Measurements from ENCODE around the gene SLC45A3. TPM values are rescaled to one million over a fixed set of nuclear protein-coding genes. Genes with fewer than 3 reads are reported as not detected.

The SLC45A3 gene
- polyA plus RNA-seq, 1 donor (not counting 4 experiments of a cell fraction or from before 2014, with no cell fraction given), result 2.5 TPM

DNA sequence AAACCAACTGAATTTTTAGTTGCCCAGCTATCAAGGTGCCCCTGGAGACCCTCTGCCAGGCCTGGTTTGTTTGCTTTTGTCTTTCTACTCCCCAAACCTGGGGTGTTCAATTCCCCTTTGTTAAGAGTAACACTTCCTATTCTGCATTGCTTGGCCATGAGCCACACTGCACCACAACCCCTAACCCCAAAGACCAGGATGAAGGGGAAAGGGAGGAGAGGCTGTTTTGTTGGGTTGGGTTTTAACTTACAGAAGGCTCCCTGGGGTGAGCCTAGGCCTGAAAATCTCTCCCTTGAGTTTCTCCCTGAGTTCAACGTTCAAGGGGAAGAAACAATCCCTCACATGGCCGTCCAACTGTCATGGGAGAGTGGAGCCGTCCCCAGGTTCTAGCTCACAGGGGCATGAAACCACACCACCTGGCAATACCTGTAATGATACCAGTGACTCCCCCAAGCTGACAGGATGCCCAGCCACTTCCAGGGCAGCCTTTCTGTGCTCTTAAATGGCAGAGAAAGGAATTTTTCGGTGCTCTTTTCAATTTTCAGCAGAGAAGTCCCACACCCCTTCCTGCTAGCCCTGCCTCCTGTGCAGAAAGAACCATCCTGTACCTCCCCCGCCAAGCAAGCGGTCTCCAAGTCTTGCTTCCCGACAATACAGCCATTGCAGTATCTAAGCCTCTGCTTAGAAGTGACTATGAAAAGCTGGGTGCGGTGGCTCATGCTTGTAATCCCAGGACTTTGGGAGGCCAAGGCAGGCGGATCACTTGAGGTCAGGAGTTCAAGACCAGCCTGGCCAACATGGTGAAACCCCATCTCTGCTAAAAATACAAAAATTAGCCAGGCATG, 14.9 kb downstream of the SLC45A3 start:
- Histone ChIP-seq H3K27ac (ENCODE audit: control insufficient read depth, insufficient read depth, low read length) (no peak overlapping the region), H3K9me3 (ENCODE audit: control insufficient read depth, low read depth, low read length) (no peaks in the 10 kb centered on the region), H2AFZ (ENCODE audit: control insufficient read depth, low read length) (no peak overlapping the region), H3K4me2 (ENCODE audit: control insufficient read depth, extremely low read depth, insufficient read depth, low read depth, low read length) (peak overlapping the region; percentile 80), H3K4me3 (ENCODE audit: control insufficient read depth in 2 of 3, extremely low read depth in 1 of 3, insufficient read depth in 2 of 3, low read depth in 1 of 3, low read length in 3 of 3) (no peak overlapping the region), H3K36me3 (ENCODE audit: control insufficient read depth in 2 of 2, extremely low read depth in 1 of 2, insufficient read depth in 2 of 2, low read length in 2 of 2) (no peaks in the 10 kb centered on the region), H3K79me2 (ENCODE audit: control insufficient read depth, insufficient read depth, low read length) (no peaks in the 10 kb centered on the region), H4K20me1 (ENCODE audit: control insufficient read depth, extremely low read depth, insufficient read depth, low read length) (no peaks in the 10 kb centered on the region), H3K9ac (ENCODE audit: control insufficient read depth, extremely low read depth, insufficient read depth, low read length) (no peak overlapping the region), H3K27me3 (ENCODE audit: control insufficient read depth, extremely low read depth, insufficient read depth, low read length) (no peaks in the 10 kb centered on the region), H3K4me1 (ENCODE audit: control insufficient read depth, extremely low read depth, insufficient read depth, low read length) (peaks cover 36% of the 10 kb centered on the region), H3K9me1 (ENCODE audit: control insufficient read depth, extremely low read depth, insufficient read depth, low read length) (peaks cover 4% of the 10 kb centered on the region)
- dilution Hi-C loops (cut with MboI; ENCODE audit: extremely low pct_ligation_motif_present, low sequenced_read_pairs), result no loop called here
- no peak for DNase-seq (ENCODE audit: low read depth, low spot score)
- FAIRE-seq, result no peak
- TF ChIP-seq EZH2 (IDR thresholded peaks at IDR 0.05; ENCODE audit: low read length) (no peak), CTCF (optimal IDR thresholded peaks at IDR 0.05 in 1 of 3, IDR thresholded peaks at IDR 0.05 in 1 of 3, conservative IDR thresholded peaks at IDR 0.05 in 1 of 3; ENCODE audit: extremely low read depth in 1 of 3, insufficient read depth in 2 of 3, low read length in 3 of 3) (no peak)

GRCh38 chr1:205664399-205665017, 15.8 kb downstream of the SLC45A3 start:
- no peaks in the 10 kb centered on the region for H4K20me1 ChIP-seq (ENCODE audit: control insufficient read depth, extremely low read depth, insufficient read depth, low read length)
- DNase-seq (ENCODE audit: low read depth, low spot score) (no peak), FAIRE-seq (peak; percentile 94)
- H3K27ac ChIP-seq (ENCODE audit: control insufficient read depth, insufficient read depth, low read length), result no peak overlapping the region
- dilution Hi-C loops (cut with MboI; ENCODE audit: extremely low pct_ligation_motif_present, low sequenced_read_pairs), result no loop called here
- H3K79me2 ChIP-seq (ENCODE audit: control insufficient read depth, insufficient read depth, low read length), result no peaks in the 10 kb centered on the region
- peaks cover 4% of the 10 kb centered on the region for H3K9me1 ChIP-seq (ENCODE audit: control insufficient read depth, extremely low read depth, insufficient read depth, low read length)
- H3K4me1 ChIP-seq (ENCODE audit: control insufficient read depth, extremely low read depth, insufficient read depth, low read length), result peaks cover 36% of the 10 kb centered on the region
- H3K9ac ChIP-seq (ENCODE audit: control insufficient read depth, extremely low read depth, insufficient read depth, low read length), result no peak overlapping the region
- peak overlapping the region; percentile 80 for H3K4me2 ChIP-seq (ENCODE audit: control insufficient read depth, extremely low read depth, insufficient read depth, low read depth, low read length)
- H3K9me3 ChIP-seq (ENCODE audit: control insufficient read depth, low read depth, low read length), result no peaks in the 10 kb centered on the region
- H3K27me3 ChIP-seq (ENCODE audit: control insufficient read depth, extremely low read depth, insufficient read depth, low read length), result no peaks in the 10 kb centered on the region
- TF ChIP-seq CTCF (optimal IDR thresholded peaks at IDR 0.05 in 1 of 3, IDR thresholded peaks at IDR 0.05 in 1 of 3, conservative IDR thresholded peaks at IDR 0.05 in 1 of 3; ENCODE audit: extremely low read depth in 1 of 3, insufficient read depth in 2 of 3, low read length in 3 of 3) (no peak), EZH2 (IDR thresholded peaks at IDR 0.05; ENCODE audit: low read length) (no peak)
- H2AFZ ChIP-seq (ENCODE audit: control insufficient read depth, low read length), result peak overlapping the region; percentile 39
- peak overlapping the region in 2 of 3 experiments; percentile 30 to 41 for H3K4me3 ChIP-seq (ENCODE audit: control insufficient read depth in 2 of 3, extremely low read depth in 1 of 3, insufficient read depth in 2 of 3, low read depth in 1 of 3, low read length in 3 of 3)
- no peaks in the 10 kb centered on the region for H3K36me3 ChIP-seq (ENCODE audit: control insufficient read depth in 2 of 2, extremely low read depth in 1 of 2, insufficient read depth in 2 of 2, low read length in 2 of 2)

Data from keratinocyte (primary cell).